Measurements from ENCODE around the gene GDPD5. TPM values are rescaled to one million over a fixed set of nuclear protein-coding genes. Genes with fewer than 3 reads are reported as not detected.

GDPD5 gene
- total RNA-seq, 2 experiments from 2014 or later: 13.5 to 57.3 TPM

DNA sequence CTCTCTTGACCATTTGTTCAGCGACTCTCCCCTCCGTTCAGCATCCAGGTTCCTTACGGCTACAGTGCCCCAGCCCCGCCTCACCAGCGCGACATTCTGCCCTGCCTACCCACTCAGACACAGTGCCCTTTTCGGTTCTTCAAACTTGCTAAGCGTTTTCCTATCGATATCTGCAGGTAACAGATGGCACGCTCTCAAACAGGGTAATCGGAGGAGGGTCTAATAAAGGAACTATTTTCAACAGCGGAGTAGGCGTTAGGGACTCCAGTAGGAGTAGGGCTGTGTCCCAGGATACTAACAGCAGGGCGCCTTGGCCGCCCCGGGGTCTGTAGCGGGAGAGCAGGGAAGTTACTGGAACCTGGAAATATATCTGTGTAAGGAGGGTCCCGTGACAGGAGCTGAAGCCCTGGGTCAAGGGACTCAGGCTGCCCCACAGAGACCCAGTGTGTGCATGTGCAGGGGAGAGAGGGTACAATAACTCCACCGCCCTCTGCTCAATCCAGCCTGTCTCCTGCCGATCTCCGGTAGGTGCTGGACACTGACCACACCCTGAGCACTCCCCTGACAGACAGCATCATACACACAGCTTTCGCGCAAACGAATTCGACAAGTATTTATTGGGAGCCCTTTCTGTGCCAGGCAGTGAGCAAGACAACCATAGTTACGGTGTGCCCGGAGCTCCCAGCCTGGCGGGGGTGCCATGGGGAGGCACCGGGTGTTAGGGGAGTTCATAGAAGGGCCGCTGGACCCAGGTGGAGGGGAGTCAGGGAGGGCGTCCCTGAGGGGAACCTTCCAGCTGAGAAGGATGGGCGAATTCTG lies 94.8 kb downstream of the GDPD5 start:
- Histone ChIP-seq H3K79me2 (ENCODE audit: insufficient read depth, low read depth, low read length) (no peaks in the 10 kb centered on the region), H3K4me2 (ENCODE audit: low read length) (no peak overlapping the region), H4K20me1 (ENCODE audit: insufficient read depth, low read length) (no peaks in the 10 kb centered on the region), H3K4me3 (ENCODE audit: low read depth, low read length, poor library complexity, severe bottlenecking) (no peak overlapping the region), H3K9me3 (ENCODE audit: low read length) (no peaks in the 10 kb centered on the region), H3K36me3 (ENCODE audit: insufficient read depth, low read length) (no peaks in the 10 kb centered on the region), H3K27ac (ENCODE audit: low read depth, low read length, poor library complexity, severe bottlenecking) (no peak overlapping the region), H3K4me1 (ENCODE audit: insufficient read depth, low read length, poor library complexity, severe bottlenecking) (no peaks in the 10 kb centered on the region), H2AFZ (ENCODE audit: low read length) (no peak overlapping the region), H3K9me2 (ENCODE audit: insufficient read depth, low read length) (no peaks in the 10 kb centered on the region)
- intact Hi-C loops (cut with micrococcal nuclease; ENCODE audit: unreplicated experiment): no loop called here
- no TSS peak for BruUV-seq (replicated peaks)
- TF ChIP-seq EZH2phosphoT487 (IDR thresholded peaks at IDR 0.05; ENCODE audit: borderline replicate concordance, low read depth, low read length): no peak
- TF ChIP-seq, protein P1, sequence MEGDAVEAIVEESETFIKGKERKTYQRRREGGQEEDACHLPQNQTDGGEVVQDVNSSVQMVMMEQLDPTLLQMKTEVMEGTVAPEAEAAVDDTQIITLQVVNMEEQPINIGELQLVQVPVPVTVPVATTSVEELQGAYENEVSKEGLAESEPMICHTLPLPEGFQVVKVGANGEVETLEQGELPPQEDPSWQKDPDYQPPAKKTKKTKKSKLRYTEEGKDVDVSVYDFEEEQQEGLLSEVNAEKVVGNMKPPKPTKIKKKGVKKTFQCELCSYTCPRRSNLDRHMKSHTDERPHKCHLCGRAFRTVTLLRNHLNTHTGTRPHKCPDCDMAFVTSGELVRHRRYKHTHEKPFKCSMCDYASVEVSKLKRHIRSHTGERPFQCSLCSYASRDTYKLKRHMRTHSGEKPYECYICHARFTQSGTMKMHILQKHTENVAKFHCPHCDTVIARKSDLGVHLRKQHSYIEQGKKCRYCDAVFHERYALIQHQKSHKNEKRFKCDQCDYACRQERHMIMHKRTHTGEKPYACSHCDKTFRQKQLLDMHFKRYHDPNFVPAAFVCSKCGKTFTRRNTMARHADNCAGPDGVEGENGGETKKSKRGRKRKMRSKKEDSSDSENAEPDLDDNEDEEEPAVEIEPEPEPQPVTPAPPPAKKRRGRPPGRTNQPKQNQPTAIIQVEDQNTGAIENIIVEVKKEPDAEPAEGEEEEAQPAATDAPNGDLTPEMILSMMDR (conservative IDR thresholded peaks at IDR 0.05; ENCODE audit: low read length): no peak
- POLR2A ChIA-PET: interaction anchor here (1.1 kb wide), 1 partner anchor 25 kb away, joined by 3 read pairs; no protein-coding TSS in a partner anchor
- CTCF ChIA-PET (ENCODE audit: unreplicated experiment): no interaction called here
- DNase-seq (ENCODE audit: low spot score): no peak

DNA sequence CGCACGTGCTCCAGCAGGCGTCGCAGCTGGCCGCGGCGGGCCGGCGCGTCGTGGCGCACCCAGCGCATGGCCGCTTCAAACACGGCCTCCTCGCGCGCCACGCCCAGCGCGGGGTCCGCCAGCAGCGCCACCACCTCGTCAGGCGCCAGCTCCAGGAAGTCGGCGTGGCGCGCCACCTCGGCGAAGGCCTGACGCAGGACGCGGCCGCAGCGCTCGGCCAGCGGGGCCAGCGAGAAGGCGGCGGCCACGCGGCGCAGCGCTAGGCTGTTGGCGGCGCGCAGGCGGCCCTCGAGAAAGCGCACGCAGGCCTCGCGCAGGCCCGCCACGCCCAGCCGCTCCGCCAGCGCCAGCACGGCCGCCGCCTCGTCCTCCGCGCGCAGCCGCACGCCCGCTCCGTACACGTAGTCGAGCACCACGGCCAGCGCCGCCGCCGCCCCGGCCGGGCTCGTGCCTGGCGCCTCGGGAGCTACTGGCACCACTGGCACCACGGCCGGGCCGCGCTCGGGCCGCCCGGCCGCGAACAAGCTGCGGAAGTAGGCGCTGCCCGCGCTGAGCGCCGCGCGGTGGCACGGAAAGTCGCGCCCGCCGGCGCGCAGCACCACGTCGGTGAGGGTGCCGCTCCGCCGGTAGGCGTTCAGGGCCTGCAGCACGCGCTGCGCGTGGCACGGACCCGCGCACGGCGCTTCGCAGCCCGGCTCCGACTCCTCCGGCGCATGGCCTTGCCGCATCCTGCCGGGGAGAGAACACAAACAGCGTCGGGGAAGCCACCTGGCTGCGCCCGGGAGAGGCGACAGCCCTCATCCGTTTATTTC lies 95.6 kb downstream of the GDPD5 start:
- ChIA-PET CTCF (ENCODE audit: unreplicated experiment) (no interaction called here), POLR2A (no interaction called here)
- H3K9me3 ChIP-seq (ENCODE audit: low read length): no peaks in the 10 kb centered on the region
- H3K79me2 ChIP-seq (ENCODE audit: insufficient read depth, low read depth, low read length): no peaks in the 10 kb centered on the region
- no peak overlapping the region for H3K4me3 ChIP-seq (ENCODE audit: low read depth, low read length, poor library complexity, severe bottlenecking)
- H3K4me2 ChIP-seq (ENCODE audit: low read length): no peak overlapping the region
- no peaks in the 10 kb centered on the region for H3K36me3 ChIP-seq (ENCODE audit: insufficient read depth, low read length)
- no TSS peak for BruUV-seq (replicated peaks)
- H4K20me1 ChIP-seq (ENCODE audit: insufficient read depth, low read length): no peaks in the 10 kb centered on the region
- no peaks in the 10 kb centered on the region for H3K4me1 ChIP-seq (ENCODE audit: insufficient read depth, low read length, poor library complexity, severe bottlenecking)
- TF ChIP-seq EZH2phosphoT487 (IDR thresholded peaks at IDR 0.05; ENCODE audit: borderline replicate concordance, low read depth, low read length): no peak
- TF ChIP-seq, protein P1 (conservative IDR thresholded peaks at IDR 0.05; ENCODE audit: low read length): no peak
- H3K27ac ChIP-seq (ENCODE audit: low read depth, low read length, poor library complexity, severe bottlenecking): no peak overlapping the region
- H2AFZ ChIP-seq (ENCODE audit: low read length): no peak overlapping the region
- no peak for DNase-seq (ENCODE audit: low spot score)
- H3K9me2 ChIP-seq (ENCODE audit: insufficient read depth, low read length): no peaks in the 10 kb centered on the region
- intact Hi-C loops (cut with micrococcal nuclease; ENCODE audit: unreplicated experiment): no loop called here

DNA sequence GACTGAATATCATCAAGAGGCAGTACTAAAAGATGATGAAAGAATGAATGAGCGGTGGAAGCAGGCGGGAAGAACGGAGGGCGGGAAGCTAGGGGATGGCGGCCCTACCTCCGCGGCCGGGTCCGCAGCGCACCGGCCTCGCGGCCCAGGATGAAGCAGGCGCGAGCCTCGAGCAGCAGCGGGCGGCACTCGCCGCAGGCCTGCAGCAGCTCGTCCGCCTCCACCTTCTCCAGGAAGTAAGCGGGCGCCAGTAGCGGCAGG lies 96.2 kb downstream of the GDPD5 start:
- BruUV-seq (replicated peaks): no TSS peak
- no peaks in the 10 kb centered on the region for H3K79me2 ChIP-seq (ENCODE audit: insufficient read depth, low read depth, low read length)
- no peak for TF ChIP-seq EZH2phosphoT487 (IDR thresholded peaks at IDR 0.05; ENCODE audit: borderline replicate concordance, low read depth, low read length)
- TF ChIP-seq, protein P1 (conservative IDR thresholded peaks at IDR 0.05; ENCODE audit: low read length): no peak
- ChIA-PET POLR2A (no interaction called here), CTCF (ENCODE audit: unreplicated experiment) (no interaction called here)
- intact Hi-C loops (cut with micrococcal nuclease; ENCODE audit: unreplicated experiment): no loop called here
- H3K4me3 ChIP-seq (ENCODE audit: low read depth, low read length, poor library complexity, severe bottlenecking): no peak overlapping the region
- H3K4me1 ChIP-seq (ENCODE audit: insufficient read depth, low read length, poor library complexity, severe bottlenecking): no peaks in the 10 kb centered on the region
- no peaks in the 10 kb centered on the region for H3K9me2 ChIP-seq (ENCODE audit: insufficient read depth, low read length)
- no peak for DNase-seq (ENCODE audit: low spot score)
- H3K36me3 ChIP-seq (ENCODE audit: insufficient read depth, low read length): no peaks in the 10 kb centered on the region
- no peak overlapping the region for H3K4me2 ChIP-seq (ENCODE audit: low read length)
- no peak overlapping the region for H3K27ac ChIP-seq (ENCODE audit: low read depth, low read length, poor library complexity, severe bottlenecking)
- no peak overlapping the region for H2AFZ ChIP-seq (ENCODE audit: low read length)
- H4K20me1 ChIP-seq (ENCODE audit: insufficient read depth, low read length): no peaks in the 10 kb centered on the region
- H3K9me3 ChIP-seq (ENCODE audit: low read length): no peaks in the 10 kb centered on the region
